Sigmoid colon (tissue), 7 donors: ENCODE results near the gene GNAI2. TPM values are rescaled to one million over a fixed set of nuclear protein-coding genes. Genes with fewer than 3 reads are reported as not detected.

Experiments
- DNase-seq: peaks from one replicate; pipeline ENCODE4 v3.0.0-alpha.2; 2019
- H3K27ac ChIP-seq, 4 donors: fragments of 200-600 bp; sonication (generic); one replicate each; pipeline ENCODE4 v1.5.1; 2016 to 2019; ENCODE audit warnings: mild to moderate bottlenecking in 1 of 4
- H3K27me3 ChIP-seq, 3 donors: fragments of 200-600 bp; sonication (generic); one replicate each; pipeline ENCODE4 v1.5.1; 2019; ENCODE audit warnings: mild to moderate bottlenecking in 1 of 3
- H3K36me3 ChIP-seq, 4 donors: fragments of 200-600 bp; sonication (generic); one replicate each; pipeline ENCODE4 v1.5.1; 2016 to 2019
- H3K4me1 ChIP-seq, 4 donors: fragments of 200-600 bp; sonication (generic); one replicate each; pipeline ENCODE4 v1.5.1; 2017 to 2019
- H3K4me3 ChIP-seq, 4 donors: fragments of 200-600 bp; sonication (generic); one replicate each; pipeline ENCODE4 v1.5.1; 2017 to 2019; ENCODE audit warnings: mild to moderate bottlenecking in 2 of 4, moderate library complexity in 1 of 4
- H3K9me3 ChIP-seq, 4 donors: fragments of 200-600 bp in 3 of 4; sonication (generic) in 3 of 4; one replicate each; pipeline versions ENCODE4 v1.5.1 to v1.6.1; 2013 to 2019
- EP300 ChIP-seq, 4 donors: sonication (generic); formaldehyde crosslinking; IDR thresholded peaks; one replicate each; pipeline ENCODE4 v1.6.1; 2017; ENCODE audit warnings: antibody characterized with exemption in 4 of 4
- POLR2A ChIP-seq, 2 donors: fragments of 450-650 bp; IDR thresholded peaks; one replicate each; pipeline ENCODE4 v1.6.1; 2016; ENCODE audit warnings: antibody characterized with exemption in 2 of 2, mild to moderate bottlenecking in 2 of 2, moderate library complexity in 2 of 2
- POLR2AphosphoS5 ChIP-seq, 4 donors: sonication (generic); formaldehyde crosslinking; IDR thresholded peaks; one replicate each; pipeline ENCODE4 v1.6.1; 2017; ENCODE audit warnings: antibody characterized with exemption in 4 of 4
- WGBS, 2 donors: extraction: QIAGEN DNeasy Blood & Tissue Kit; methylation state at CpG; one replicate each; pipeline ENCODE4 v1.1.7; 2013; 5-methylcytosine and 5-hydroxymethylcytosine counted together
- intact Hi-C: fragments of 100-400 bp; cut with DNase I; formaldehyde crosslinking; loops from one replicate; pipeline ENCODE4 v1.15.1; 2023
- polyA plus RNA-seq, 3 donors: library from polyadenylated mRNA; stranded (reverse); fragments of 200-250 nt; gene quantifications; one replicate each; pipeline ENCODE4 v1.2.3, GENCODE V29; 2013
- total RNA-seq, 4 donors: library from RNA; depleted of rRNA; stranded (reverse); fragments of >200 nt; gene quantifications; one replicate each; pipeline ENCODE4 v1.1.0, GENCODE V29; 2016
- TF ChIP-seq, protein P1 (sequence below), 4 experiments: fragments of 450-650 bp in 3 of 4; fragments of 200-600 bp in 1 of 4; IDR thresholded peaks; one replicate each; pipeline ENCODE4 v1.5.1; 2016 to 2019; ENCODE audit warnings: antibody characterized with exemption in 4 of 4, mild to moderate bottlenecking in 3 of 4, moderate library complexity in 2 of 4
- donor health status: healthy with polysubstance abuse.
- donor health status: Bipolar disorder and iron deficiency.
- donor health status: healthy.

GNAI2 gene
- total and polyA plus RNA-seq, 7 donors = 43.9 to 171 (median 149) TPM

- TF ChIP-seq POLR2AphosphoS5 (IDR thresholded peaks at IDR 0.05) = peak in 1 of 4 donors; percentile 45
- TF ChIP-seq POLR2A (IDR thresholded peaks at IDR 0.05) = no peak
- TF ChIP-seq, protein P1, sequence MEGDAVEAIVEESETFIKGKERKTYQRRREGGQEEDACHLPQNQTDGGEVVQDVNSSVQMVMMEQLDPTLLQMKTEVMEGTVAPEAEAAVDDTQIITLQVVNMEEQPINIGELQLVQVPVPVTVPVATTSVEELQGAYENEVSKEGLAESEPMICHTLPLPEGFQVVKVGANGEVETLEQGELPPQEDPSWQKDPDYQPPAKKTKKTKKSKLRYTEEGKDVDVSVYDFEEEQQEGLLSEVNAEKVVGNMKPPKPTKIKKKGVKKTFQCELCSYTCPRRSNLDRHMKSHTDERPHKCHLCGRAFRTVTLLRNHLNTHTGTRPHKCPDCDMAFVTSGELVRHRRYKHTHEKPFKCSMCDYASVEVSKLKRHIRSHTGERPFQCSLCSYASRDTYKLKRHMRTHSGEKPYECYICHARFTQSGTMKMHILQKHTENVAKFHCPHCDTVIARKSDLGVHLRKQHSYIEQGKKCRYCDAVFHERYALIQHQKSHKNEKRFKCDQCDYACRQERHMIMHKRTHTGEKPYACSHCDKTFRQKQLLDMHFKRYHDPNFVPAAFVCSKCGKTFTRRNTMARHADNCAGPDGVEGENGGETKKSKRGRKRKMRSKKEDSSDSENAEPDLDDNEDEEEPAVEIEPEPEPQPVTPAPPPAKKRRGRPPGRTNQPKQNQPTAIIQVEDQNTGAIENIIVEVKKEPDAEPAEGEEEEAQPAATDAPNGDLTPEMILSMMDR (IDR thresholded peaks at IDR 0.05) = no peak
- TF ChIP-seq EP300 (IDR thresholded peaks at IDR 0.05) = no peak
- WGBS, 2 donors = 4 to 33% methylated on average over 3 of the region's 3 CpGs
- H3K9me3 ChIP-seq = no peaks in the 10 kb centered on the region
- intact Hi-C loops = no loop called here
- H3K36me3 ChIP-seq = peaks cover 4 to 27% (median 18%) of the 10 kb centered on the region in 4 donors
- no peak overlapping the region for H3K4me3 ChIP-seq
- H3K27me3 ChIP-seq = no peaks in the 10 kb centered on the region
- H3K4me1 ChIP-seq = peaks cover 0 to 84% (median 69%) of the 10 kb centered on the region in 4 donors
- no peak for DNase-seq
- peak overlapping the region; percentile 50 to 91 (median 64) for H3K27ac ChIP-seq
These were observed 12.4 kb downstream of the GNAI2 start for GRCh38 chr3:50248387-50248786.

DNA sequence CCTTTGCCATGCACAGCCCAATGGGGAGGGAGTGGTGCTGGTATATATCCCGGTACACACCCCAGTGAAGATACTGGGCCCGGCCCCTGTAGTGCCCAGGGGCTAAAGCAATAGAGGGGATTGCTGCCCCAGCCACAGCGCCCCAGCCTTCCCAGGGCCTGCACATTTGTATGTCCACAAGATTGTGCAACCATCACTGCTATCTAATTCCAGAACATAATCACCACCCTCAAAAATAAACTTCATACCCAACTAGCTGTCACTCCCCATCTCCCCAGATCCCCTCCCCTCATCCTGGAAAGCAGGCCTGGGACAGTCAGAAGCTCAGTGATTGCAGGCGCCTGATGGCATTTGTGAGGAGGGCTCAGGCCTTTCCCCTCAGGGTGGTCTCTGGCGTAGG, 13.5 kb downstream of the GNAI2 start:
- H3K27ac ChIP-seq = peak overlapping the region in 3 of 4 donors; percentile 50 to 91 (median 76)
- no peak overlapping the region for H3K4me3 ChIP-seq
- H3K36me3 ChIP-seq = peaks cover 9 to 37% (median 18%) of the 10 kb centered on the region in 4 donors
- no peaks in the 10 kb centered on the region for H3K9me3 ChIP-seq
- intact Hi-C loops = no loop called here
- H3K27me3 ChIP-seq = no peaks in the 10 kb centered on the region
- H3K4me1 ChIP-seq = peaks cover 0 to 76% (median 61%) of the 10 kb centered on the region in 4 donors
- TF ChIP-seq EP300 (IDR thresholded peaks at IDR 0.05) = no peak
- TF ChIP-seq, protein P1 (IDR thresholded peaks at IDR 0.05) = no peak
- TF ChIP-seq POLR2A (IDR thresholded peaks at IDR 0.05) = no peak
- no peak for TF ChIP-seq POLR2AphosphoS5 (IDR thresholded peaks at IDR 0.05)
- DNase-seq = no peak
- WGBS, 2 donors = 90 to 95% methylated on average over 5 of the region's 5 CpGs

DNA sequence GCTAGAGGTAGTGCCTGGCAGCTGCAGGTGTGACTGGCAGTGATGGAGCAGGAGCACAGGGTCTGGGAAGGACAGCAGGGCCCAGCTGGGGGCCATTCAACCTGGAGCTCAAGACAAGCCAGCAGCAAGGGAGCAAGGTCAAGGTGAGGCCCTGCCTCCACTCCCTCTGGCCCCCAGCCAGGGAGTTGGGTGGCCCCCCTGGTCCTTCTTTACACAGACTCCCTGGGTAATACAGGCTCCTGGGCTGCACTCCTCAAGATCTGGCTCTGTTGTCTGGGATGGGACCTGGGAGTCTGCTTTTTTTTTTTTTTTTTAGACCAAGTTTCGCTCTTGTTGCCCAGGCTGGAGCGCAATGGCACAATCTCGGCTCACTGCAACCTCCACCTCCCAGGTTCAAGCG, 14.5 kb downstream of the GNAI2 start:
- H3K4me1 ChIP-seq = peaks cover 2 to 70% (median 55%) of the 10 kb centered on the region in 4 donors
- intact Hi-C loops = no loop called here

DNA sequence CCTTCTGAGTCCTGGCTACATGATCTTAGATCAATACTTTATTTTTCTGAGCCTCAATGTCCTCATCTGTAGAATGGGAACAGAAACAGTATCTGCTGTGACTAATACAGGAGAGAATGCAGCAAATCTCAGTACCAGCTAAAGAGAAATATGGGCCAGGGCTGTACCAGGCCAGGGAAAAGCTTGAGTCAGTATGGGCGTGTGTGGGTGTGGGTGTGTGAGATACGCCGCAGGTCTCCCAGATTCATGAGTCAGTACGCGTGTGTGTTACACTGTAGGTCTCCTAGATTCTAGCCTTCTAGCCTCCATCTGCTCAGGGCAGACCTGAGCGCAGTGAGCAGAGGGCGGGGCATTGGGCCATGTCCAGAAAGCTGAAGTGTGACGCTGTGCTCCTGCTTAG, 15.2 kb downstream of the GNAI2 start:
- peaks cover 12 to 55% (median 27%) of the 10 kb centered on the region in 4 donors for H3K36me3 ChIP-seq

More for the DNA sequence above, 14.5 kb downstream of the GNAI2 start:
- H3K27me3 ChIP-seq = no peaks in the 10 kb centered on the region
- WGBS, 2 donors = 96% methylated on average over 4 of the region's 4 CpGs
- no peak for DNase-seq
- no peak overlapping the region for H3K4me3 ChIP-seq
- peaks cover 10 to 48% (median 24%) of the 10 kb centered on the region in 4 donors for H3K36me3 ChIP-seq
- H3K27ac ChIP-seq = peak overlapping the region in 1 of 4 donors; percentile 76
- TF ChIP-seq, protein P1 (IDR thresholded peaks at IDR 0.05) = no peak
- TF ChIP-seq POLR2A (IDR thresholded peaks at IDR 0.05) = no peak
- no peak for TF ChIP-seq EP300 (IDR thresholded peaks at IDR 0.05)
- TF ChIP-seq POLR2AphosphoS5 (IDR thresholded peaks at IDR 0.05) = no peak
- H3K9me3 ChIP-seq = no peaks in the 10 kb centered on the region

More for the DNA sequence above, 15.2 kb downstream of the GNAI2 start:
- no peaks in the 10 kb centered on the region for H3K27me3 ChIP-seq
- TF ChIP-seq POLR2A (IDR thresholded peaks at IDR 0.05) = no peak
- no peak for TF ChIP-seq POLR2AphosphoS5 (IDR thresholded peaks at IDR 0.05)
- TF ChIP-seq, protein P1 (IDR thresholded peaks at IDR 0.05) = no peak
- TF ChIP-seq EP300 (IDR thresholded peaks at IDR 0.05) = no peak
- H3K9me3 ChIP-seq = no peaks in the 10 kb centered on the region
- no peak for DNase-seq
- WGBS, 2 donors = 42 to 73% methylated on average over 8 of the region's 8 CpGs
- peaks cover 4 to 64% (median 48%) of the 10 kb centered on the region in 4 donors for H3K4me1 ChIP-seq
- peak overlapping the region in 2 of 4 donors; percentile 12 to 76 for H3K27ac ChIP-seq
- intact Hi-C loops = no loop called here
- H3K4me3 ChIP-seq = no peak overlapping the region
